Hematopoietic multipotent progenitor cell treated with erythropoietin and hydrocortisone succinate and interleukin-3 and kit ligand, for 6 days (in vitro differentiated cells): ENCODE results near the gene SEC23IP.
"Not testable (repeated sequence)": the region's sequence is repeated elsewhere in the genome, so short reads cannot be mapped to it uniquely, and the experiment has no call there.

Experiments
- DNase-seq: peaks from one replicate; pipeline ENCODE4 v3.0.0-alpha.2; 2015

SEC23IP gene

DNA sequence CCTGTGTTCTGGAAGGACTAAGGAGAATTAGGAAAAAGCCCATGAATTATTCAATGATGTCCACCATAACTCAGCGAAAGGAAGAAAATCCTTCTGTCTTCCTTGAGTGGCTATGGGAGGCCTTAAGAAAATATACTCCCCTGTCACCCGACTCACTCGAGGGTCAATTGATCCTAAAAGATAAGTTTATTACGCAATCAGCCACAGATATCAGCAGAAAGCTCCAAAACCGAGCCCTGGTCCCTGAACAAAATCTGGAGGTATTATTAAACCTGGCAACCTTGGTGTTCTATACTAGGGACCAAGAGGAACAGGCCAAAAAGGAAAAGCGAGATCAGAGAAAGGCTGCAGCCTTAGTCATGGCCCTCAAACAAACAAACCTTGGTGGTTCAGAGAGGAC lies 6.5 kb upstream of the SEC23IP start:
- not testable (repeated sequence) for DNase-seq

DNA sequence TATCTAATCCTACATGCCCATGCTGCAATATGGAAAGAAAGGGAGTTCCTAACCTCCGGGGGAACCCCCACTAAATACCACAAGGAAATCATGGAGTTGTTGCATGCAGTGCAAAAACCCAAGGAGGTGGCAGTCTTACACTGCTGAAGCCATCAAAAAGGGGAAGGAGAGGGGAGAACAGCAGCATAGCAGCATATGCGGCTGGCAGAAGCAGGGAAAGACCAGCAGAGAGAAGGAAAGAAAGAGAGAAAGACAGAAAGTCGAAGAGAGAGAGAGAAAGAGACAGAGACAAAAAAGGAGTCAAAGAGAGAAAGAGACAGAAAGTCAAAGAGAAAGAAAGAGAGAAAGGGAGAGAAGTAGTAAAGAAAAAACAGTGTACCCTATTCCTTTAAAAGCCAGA lies 3.8 kb upstream of the SEC23IP start:
- not testable (repeated sequence) for DNase-seq

- DNase-seq, result peak; percentile 42
These were observed 3.3 kb upstream of the SEC23IP start for GRCh38 chr10:119889201-119889600.

GRCh38 chr10:119890307-119890706 lies 2.2 kb upstream of the SEC23IP start:
- not testable (repeated sequence) for DNase-seq

GRCh38 chr10:119891849-119892187 lies 712 bp upstream of the SEC23IP start:
- not testable (repeated sequence) for DNase-seq

- no peak for DNase-seq
These were observed 544 bp downstream of the SEC23IP start for GRCh38 chr10:119893074-119893473.

- DNase-seq, result no peak
These were observed 1.4 kb downstream of the SEC23IP start for GRCh38 chr10:119893845-119894427.

DNA sequence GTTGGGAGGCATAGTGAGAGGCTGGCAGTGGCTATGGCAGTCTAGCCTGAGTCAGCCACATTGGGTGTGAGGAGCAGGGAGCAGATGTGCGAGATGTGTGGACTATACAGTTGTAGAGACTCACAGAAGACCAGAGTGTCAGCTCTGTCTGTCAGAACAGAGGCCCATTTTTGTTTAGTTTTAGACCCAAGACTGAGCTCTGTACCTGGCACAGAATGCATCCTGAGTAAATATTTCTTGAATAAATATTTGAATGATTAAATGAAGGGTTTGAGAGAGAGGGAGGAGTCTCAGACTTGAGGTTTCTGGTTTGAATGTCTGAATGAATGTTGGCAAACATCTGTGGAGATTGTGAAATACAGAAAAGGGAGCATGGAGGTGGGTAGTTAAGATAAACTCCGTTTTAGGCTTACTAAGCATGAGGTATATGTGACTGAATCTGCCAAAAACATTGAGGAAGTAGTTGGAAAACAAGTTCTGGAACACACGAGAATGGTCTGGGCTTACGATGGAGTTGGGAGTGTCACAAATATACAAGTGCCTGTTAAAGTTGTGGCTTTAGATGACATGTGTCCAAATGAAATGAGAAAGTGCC lies 3.6 kb downstream of the SEC23IP start:
- peak; percentile 75 for DNase-seq

- no peak for DNase-seq
These were observed 4.6 kb downstream of the SEC23IP start for GRCh38 chr10:119896937-119897770.

DNA sequence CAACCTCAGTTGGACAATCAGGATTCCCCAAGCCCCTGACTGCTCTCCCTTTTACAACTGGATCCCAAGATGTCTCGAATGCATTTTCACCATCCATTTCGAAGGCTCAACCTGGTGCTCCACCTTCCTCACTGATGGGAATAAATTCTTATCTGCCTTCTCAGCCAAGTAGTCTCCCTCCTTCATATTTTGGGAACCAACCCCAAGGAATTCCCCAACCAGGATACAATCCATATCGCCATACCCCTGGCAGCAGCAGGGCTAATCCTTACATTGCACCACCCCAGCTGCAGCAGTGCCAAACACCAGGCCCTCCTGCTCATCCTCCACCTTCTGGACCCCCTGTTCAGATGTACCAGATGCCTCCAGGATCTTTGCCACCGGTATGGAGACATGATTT lies 6.0 kb downstream of the SEC23IP start:
- DNase-seq, result no peak

DNA sequence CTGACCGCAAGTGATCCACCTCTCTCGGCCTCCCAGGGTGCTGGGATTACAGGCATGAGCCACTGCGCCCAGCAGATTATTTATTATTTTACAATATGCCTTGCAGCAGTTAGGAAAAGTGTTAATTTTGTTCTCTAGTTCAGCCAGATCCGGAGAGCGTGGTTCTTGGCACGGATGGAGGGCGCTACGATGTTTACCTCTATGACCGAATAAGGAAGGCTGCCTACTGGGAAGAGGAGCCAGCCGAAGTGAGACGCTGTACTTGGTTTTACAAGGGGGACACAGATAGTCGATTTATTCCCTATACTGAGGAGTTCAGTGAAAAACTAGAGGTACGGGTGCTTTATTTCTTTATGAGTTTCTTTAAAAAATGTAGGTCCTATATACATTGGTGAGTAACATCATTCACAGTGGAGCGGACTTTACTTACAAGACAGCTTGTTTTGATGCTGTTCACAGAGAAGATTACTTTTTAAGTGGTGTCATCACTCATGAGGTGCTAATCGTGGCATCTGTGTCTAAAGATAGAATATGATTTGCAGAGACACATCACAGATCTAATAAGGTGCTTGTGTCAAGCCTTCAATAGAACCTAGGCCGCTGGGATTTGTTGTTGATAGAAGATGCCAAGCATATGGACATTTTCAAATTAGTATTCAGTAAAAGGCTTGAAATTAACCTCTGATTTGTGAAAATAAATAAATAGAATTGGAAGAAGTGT lies 11.6 kb downstream of the SEC23IP start:
- DNase-seq, result no peak

DNA sequence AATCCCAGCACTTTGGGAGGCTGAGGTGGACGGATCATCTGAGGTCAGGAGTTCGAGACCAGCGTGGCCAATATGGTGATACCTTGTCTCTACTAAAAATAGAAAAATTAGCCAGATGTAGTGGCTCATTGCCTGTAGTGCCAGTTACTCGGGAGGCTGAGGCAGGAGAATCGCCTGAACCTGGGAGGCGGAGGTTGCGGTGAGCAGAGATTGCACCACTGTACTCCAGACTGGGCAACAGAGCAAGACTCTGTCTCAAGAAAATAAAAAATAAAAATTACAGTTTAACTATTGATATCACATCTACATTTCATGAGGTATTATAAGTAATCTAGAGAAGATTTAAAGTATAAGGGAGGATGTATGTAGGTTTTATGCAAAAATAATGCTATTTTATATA lies 15.2 kb downstream of the SEC23IP start:
- DNase-seq, result not testable (repeated sequence)

DNA sequence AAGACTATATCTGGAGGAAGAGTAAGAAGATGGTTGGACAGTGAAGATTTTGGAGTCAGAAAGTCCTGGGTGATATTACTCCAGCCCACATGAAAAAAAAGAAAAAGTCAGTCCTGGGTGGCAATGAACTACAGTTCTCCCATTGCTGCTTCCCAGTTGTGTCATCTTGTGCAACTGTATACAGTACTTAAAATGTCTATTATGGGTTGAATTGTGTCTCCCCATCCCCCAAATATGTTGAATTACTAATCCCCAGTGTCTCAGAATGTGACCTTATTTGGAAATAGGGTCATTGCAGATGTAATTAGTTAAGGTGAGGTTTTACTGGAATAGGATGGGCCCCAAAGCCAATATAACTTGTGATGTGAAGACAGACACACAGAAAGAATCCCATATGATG lies 15.6 kb downstream of the SEC23IP start:
- DNase-seq, result no peak

GRCh38 chr10:119910689-119911088 lies 18.2 kb downstream of the SEC23IP start:
- DNase-seq, result no peak

- peak; percentile 34 for DNase-seq
These were observed 25.2 kb downstream of the SEC23IP start for GRCh38 chr10:119917777-119918176.

- DNase-seq, result no peak
These were observed 26.7 kb downstream of the SEC23IP start for GRCh38 chr10:119919271-119919670.

DNA sequence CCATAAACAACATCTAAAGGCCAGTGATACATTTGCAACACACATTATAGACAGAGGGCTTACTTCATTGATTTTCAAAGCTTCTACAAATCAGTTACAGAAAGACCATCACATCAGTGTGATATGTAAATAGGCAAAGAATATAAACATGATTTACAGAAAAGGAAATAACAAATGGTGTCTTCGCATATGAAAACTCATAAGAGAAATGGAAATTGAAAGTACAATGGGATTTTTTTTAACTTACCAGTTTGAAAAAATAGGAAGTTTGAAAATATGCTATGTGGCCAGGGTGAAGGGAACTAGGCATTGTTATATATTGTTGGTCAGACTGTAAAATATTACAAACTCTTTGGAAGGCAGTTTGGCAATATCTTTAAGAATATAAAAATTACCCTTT lies 27.3 kb downstream of the SEC23IP start:
- no peak for DNase-seq

- no peak for DNase-seq
These were observed 35.9 kb downstream of the SEC23IP start for GRCh38 chr10:119928411-119928810.

DNA sequence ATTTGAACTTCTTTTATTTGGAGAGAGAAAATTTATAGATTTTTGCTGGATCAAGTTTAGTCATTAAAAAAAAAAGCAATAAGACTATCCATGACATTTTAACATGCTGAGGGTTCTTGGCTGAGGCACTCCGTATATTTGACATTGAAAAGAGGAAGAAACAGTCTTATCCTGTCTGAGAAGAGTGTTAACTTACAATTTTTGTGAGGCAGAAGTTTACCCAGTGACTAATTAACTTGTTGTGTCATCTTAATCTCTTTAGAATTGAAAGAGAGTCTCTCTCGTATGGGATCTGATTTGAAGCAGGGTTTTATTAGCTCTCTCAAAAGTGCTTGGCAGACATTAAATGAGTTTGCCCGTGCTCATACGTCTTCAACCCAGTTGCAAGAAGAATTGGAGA lies 39.3 kb downstream of the SEC23IP start:
- DNase-seq, result no peak

- DNase-seq, result no peak
These were observed 40.1 kb downstream of the SEC23IP start for GRCh38 chr10:119932631-119933030.

- peak; percentile 38 for DNase-seq
These were observed 40.6 kb downstream of the SEC23IP start for GRCh38 chr10:119933179-119933578.

GRCh38 chr10:119940487-119940886 lies 48.0 kb downstream of the SEC23IP start:
- no peak for DNase-seq

- no peak for DNase-seq
These were observed 50.4 kb downstream of the SEC23IP start for GRCh38 chr10:119942973-119943372.

- no peak for DNase-seq
These were observed 53.3 kb downstream of the SEC23IP start for GRCh38 chr10:119945805-119946204.
